Liver (tissue), 9 donors: ENCODE data around the gene OXTR. TPM values are rescaled to one million over a fixed set of nuclear protein-coding genes. Genes with fewer than 3 reads are reported as not detected.

Experiments used
- DNase-seq: peaks from one replicate; pipeline ENCODE4 v3.0.0-alpha.2; 2017; ENCODE audit warnings: low spot score
- H3K27ac ChIP-seq, 2 donors: one replicate each; pipeline ENCODE4 v1.7.0; 2013; ENCODE audit warnings: inconsistent platforms in 2 of 2, low read length in 2 of 2, control low read depth in 1 of 2, low read depth in 1 of 2, mild to moderate bottlenecking in 1 of 2
- H3K27me3 ChIP-seq, 4 donors: one replicate each; pipeline versions ENCODE4 v1.6.1 to v1.7.0; 2013; ENCODE audit warnings: low read length in 3 of 4, inconsistent platforms in 1 of 4, mild to moderate bottlenecking in 1 of 4, moderate library complexity in 1 of 4; ENCODE audit not compliant: control insufficient read depth in 4 of 4, insufficient read depth in 4 of 4
- H3K36me3 ChIP-seq, 4 donors: one replicate each; pipeline versions ENCODE4 v1.6.1 to v1.7.0; 2013; ENCODE audit warnings: low read length in 3 of 4, mild to moderate bottlenecking in 3 of 4, low read depth in 1 of 4, moderate library complexity in 1 of 4; ENCODE audit not compliant: control insufficient read depth in 4 of 4, insufficient read depth in 3 of 4
- H3K4me1 ChIP-seq, 4 donors: one replicate each; pipeline versions ENCODE4 v1.6.1 to v1.7.0; 2013; ENCODE audit warnings: low read length in 3 of 4, mild to moderate bottlenecking in 3 of 4, moderate library complexity in 1 of 4; ENCODE audit not compliant: control insufficient read depth in 4 of 4, insufficient read depth in 4 of 4
- H3K4me3 ChIP-seq, 3 donors: one replicate each; pipeline versions ENCODE4 v1.6.1 to v1.7.0; 2013; ENCODE audit warnings: low read length in 3 of 3, control low read depth in 1 of 3, low read depth in 1 of 3, mild to moderate bottlenecking in 1 of 3
- H3K9ac ChIP-seq, 2 donors: one replicate each; pipeline ENCODE4 v1.7.0; 2013; ENCODE audit warnings: low read length in 2 of 2, mild to moderate bottlenecking in 2 of 2, moderate library complexity in 2 of 2, control low read depth in 1 of 2, low read depth in 1 of 2
- H3K9me3 ChIP-seq, 4 donors: one replicate each; pipeline versions ENCODE4 v1.6.1 to v1.7.0; 2013; ENCODE audit warnings: low read length in 3 of 4; ENCODE audit not compliant: control insufficient read depth in 4 of 4
- ATF3 ChIP-seq: IDR thresholded peaks from 2 replicates; pipeline ENCODE4 v1.6.1; 2016; ENCODE audit warnings: antibody characterized with exemption
- CTCF ChIP-seq: fragments of 150-350 bp; IDR thresholded peaks from 2 replicates; pipeline ENCODE4 v1.5.1; 2017; ENCODE audit warnings: improper control_type of control experiment, low read depth, low read length; ENCODE audit not compliant: missing input control
- EGR1 ChIP-seq, 2 donors: IDR thresholded peaks; 2 replicates each; pipeline ENCODE4 v1.6.1; 2016 to 2018; ENCODE audit warnings: antibody characterized with exemption in 2 of 2, low read depth in 2 of 2
- FOXA1 ChIP-seq: IDR thresholded peaks from 2 replicates; pipeline ENCODE4 v1.6.1; 2016; ENCODE audit warnings: antibody characterized with exemption
- FOXA2 ChIP-seq: IDR thresholded peaks from 2 replicates; pipeline ENCODE4 v1.6.1; 2016; ENCODE audit warnings: antibody characterized with exemption
- GABPA ChIP-seq, 2 donors: IDR thresholded peaks in 1 of 2; conservative IDR thresholded peaks in 1 of 2; 2 replicates each; pipeline ENCODE4 v1.6.1; 2016; ENCODE audit warnings: antibody characterized with exemption in 2 of 2, mild to moderate bottlenecking in 1 of 2, moderate library complexity in 1 of 2
- HNF4A ChIP-seq, 2 donors: conservative IDR thresholded peaks; 2 replicates each; pipeline ENCODE4 v1.6.1; 2016; ENCODE audit warnings: antibody characterized with exemption in 2 of 2, mild to moderate bottlenecking in 2 of 2
- HNF4G ChIP-seq: IDR thresholded peaks from 2 replicates; pipeline ENCODE4 v1.6.1; 2016; ENCODE audit warnings: antibody characterized with exemption
- JUND ChIP-seq, 2 donors: IDR thresholded peaks; 2 replicates each; pipeline ENCODE4 v1.6.1; 2016; ENCODE audit warnings: antibody characterized with exemption in 2 of 2
- MAX ChIP-seq: IDR thresholded peaks from 2 replicates; pipeline ENCODE4 v1.6.1; 2016; ENCODE audit warnings: antibody characterized with exemption
- NR2F2 ChIP-seq: IDR thresholded peaks from 2 replicates; pipeline ENCODE4 v1.6.1; 2016; ENCODE audit warnings: antibody characterized with exemption
- RAD21 ChIP-seq, 2 donors: IDR thresholded peaks; 2 replicates each; pipeline ENCODE4 v1.6.1; 2016; ENCODE audit warnings: antibody characterized with exemption in 2 of 2, mild to moderate bottlenecking in 2 of 2
- REST ChIP-seq: IDR thresholded peaks from 2 replicates; pipeline ENCODE4 v1.6.1; 2016; ENCODE audit warnings: antibody characterized with exemption, mild to moderate bottlenecking
- RXRA ChIP-seq, 2 donors: IDR thresholded peaks; 2 replicates each; pipeline ENCODE4 v1.6.1; 2017 to 2018; ENCODE audit warnings: antibody characterized with exemption in 2 of 2, mild to moderate bottlenecking in 1 of 2
- SP1 ChIP-seq: IDR thresholded peaks from 2 replicates; pipeline ENCODE4 v1.6.1; 2018; ENCODE audit warnings: antibody characterized with exemption, mild to moderate bottlenecking
- TAF1 ChIP-seq: conservative IDR thresholded peaks from 2 replicates; pipeline ENCODE4 v1.6.1; 2016; ENCODE audit warnings: antibody characterized with exemption, mild to moderate bottlenecking
- YY1 ChIP-seq: IDR thresholded peaks from 2 replicates; pipeline ENCODE4 v1.6.1; 2016; ENCODE audit warnings: antibody characterized with exemption, mild to moderate bottlenecking
- ZBTB33 ChIP-seq: IDR thresholded peaks from 2 replicates; pipeline ENCODE4 v1.6.1; 2016; ENCODE audit warnings: antibody characterized with exemption
- WGBS: extraction: QIAGEN DNeasy Blood & Tissue Kit; methylation state at CpG from one replicate; pipeline ENCODE4 v1.1.7; 2013; 5-methylcytosine and 5-hydroxymethylcytosine counted together
- polyA plus RNA-seq, 2 donors: library from polyadenylated mRNA; stranded (reverse) in 1 of 2; unstranded in 1 of 2; fragments of 200-250 nt in 1 of 2; fragments of >200 nt in 1 of 2; fragmentation: Nextera tagmentation in 1 of 2; extraction: Ambion mirVana in 1 of 2; gene quantifications; one replicate each; pipeline versions ENCODE4 v1.2.1 to v1.2.3, GENCODE V29; 2013 to 2015
- total RNA-seq, 2 donors: library from RNA; depleted of rRNA; stranded (reverse); fragments of >200 nt; gene quantifications; one replicate each; pipeline ENCODE4 v1.2.3, GENCODE V29; 2014
- donor health status: healthy.
- donor health status: healthy.
- donor health status: healthy.
- donor health status: healthy.
- donor health status: healthy.

The OXTR gene
- total and polyA plus RNA-seq, 4 donors = 0.05 to 0.28 (median 0.08) TPM; not detected in 1

- no peak for TF ChIP-seq HNF4G
- TF ChIP-seq SP1 = no peak
- no peak for TF ChIP-seq NR2F2
- TF ChIP-seq TAF1 = no peak
- no peak for TF ChIP-seq FOXA1
- TF ChIP-seq HNF4A (conservative IDR thresholded peaks at IDR 0.05) = no peak
- no peak for TF ChIP-seq GABPA (IDR thresholded peaks at IDR 0.05 in 1 of 2, conservative IDR thresholded peaks at IDR 0.05 in 1 of 2)
- no peak for TF ChIP-seq CTCF
- TF ChIP-seq MAX = no peak
- no peak for TF ChIP-seq RXRA (IDR thresholded peaks at IDR 0.05)
- no peak for TF ChIP-seq ZBTB33
- TF ChIP-seq ATF3 = no peak
- TF ChIP-seq EGR1 (IDR thresholded peaks at IDR 0.05; ENCODE audit: low read depth in 2 of 2) = no peak
- no peak for TF ChIP-seq YY1
- no peak for TF ChIP-seq REST
- no peak for TF ChIP-seq JUND (IDR thresholded peaks at IDR 0.05)
- TF ChIP-seq FOXA2 = no peak
- no peak for TF ChIP-seq RAD21 (IDR thresholded peaks at IDR 0.05)
- Histone ChIP-seq H3K4me1 (no peaks in the 10 kb centered on the region), H3K36me3 (no peaks in the 10 kb centered on the region), H3K9me3 (no peaks in the 10 kb centered on the region), H3K9ac (no peak overlapping the region), H3K4me3 (no peak overlapping the region), H3K27ac (no peak overlapping the region), H3K27me3 (no peaks in the 10 kb centered on the region)
- WGBS = 87% methylated on average over 3 of the region's 3 CpGs
- DNase-seq = no peak
Observed at GRCh38 chr3:8749316-8749715, 20.1 kb downstream of the OXTR start.
